Testis (tissue), 2 donors: Measurements from ENCODE around the gene SMURF1.

ENCODE experiments used
- POLR2A ChIP-seq: fragments of 450-650 bp; IDR thresholded peaks from one replicate; pipeline ENCODE4 v1.6.1; 2017; ENCODE audit warnings: antibody characterized with exemption, mild to moderate bottlenecking, moderate library complexity
- TF ChIP-seq, protein P1 (sequence below), 3 experiments: fragments of 450-650 bp in 2 of 3; fragments of 200-600 bp in 1 of 3; sonication (generic) in 1 of 3; IDR thresholded peaks; one replicate each; pipeline ENCODE4 v1.5.1; 2016 to 2019; ENCODE audit warnings: antibody characterized with exemption in 3 of 3, mild to moderate bottlenecking in 2 of 3, moderate library complexity in 1 of 3

DNA sequence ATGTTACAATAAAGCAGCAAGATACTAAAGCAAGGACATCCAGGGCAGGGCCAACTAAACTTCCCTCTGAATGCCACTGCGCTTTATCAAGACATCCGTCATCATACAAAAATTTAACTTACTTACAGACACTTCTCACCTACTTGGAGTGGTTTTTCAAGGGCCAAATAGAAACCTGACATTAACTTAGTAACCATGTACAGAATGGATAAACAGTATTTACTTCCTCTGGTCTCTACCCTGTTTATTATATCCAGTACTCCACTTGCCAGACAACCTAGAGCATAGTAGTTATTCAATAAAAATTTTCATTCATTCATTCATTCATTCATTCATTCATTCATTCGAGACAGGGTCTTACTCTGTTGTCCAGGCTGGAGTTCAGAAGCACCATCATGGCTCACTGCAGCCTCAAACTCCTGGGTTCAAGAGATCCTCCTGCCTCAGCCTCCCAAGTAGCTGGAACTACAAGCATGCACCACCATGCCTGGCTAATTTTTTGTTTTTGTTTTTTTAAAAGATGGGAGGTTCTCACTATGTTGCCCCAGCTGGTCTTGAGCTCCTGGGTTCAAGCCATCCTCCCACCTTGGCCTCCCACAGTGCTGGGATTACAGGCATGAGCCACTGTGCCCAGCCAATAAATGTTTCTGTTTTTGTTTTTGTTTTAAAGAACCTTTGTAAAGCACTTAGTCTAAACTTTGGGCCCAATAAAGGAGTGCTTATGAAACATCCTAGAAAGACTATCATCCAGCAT lies 19.0 kb downstream of the SMURF1 start:
- TF ChIP-seq, protein P1, sequence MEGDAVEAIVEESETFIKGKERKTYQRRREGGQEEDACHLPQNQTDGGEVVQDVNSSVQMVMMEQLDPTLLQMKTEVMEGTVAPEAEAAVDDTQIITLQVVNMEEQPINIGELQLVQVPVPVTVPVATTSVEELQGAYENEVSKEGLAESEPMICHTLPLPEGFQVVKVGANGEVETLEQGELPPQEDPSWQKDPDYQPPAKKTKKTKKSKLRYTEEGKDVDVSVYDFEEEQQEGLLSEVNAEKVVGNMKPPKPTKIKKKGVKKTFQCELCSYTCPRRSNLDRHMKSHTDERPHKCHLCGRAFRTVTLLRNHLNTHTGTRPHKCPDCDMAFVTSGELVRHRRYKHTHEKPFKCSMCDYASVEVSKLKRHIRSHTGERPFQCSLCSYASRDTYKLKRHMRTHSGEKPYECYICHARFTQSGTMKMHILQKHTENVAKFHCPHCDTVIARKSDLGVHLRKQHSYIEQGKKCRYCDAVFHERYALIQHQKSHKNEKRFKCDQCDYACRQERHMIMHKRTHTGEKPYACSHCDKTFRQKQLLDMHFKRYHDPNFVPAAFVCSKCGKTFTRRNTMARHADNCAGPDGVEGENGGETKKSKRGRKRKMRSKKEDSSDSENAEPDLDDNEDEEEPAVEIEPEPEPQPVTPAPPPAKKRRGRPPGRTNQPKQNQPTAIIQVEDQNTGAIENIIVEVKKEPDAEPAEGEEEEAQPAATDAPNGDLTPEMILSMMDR (IDR thresholded peaks at IDR 0.05): no peak
- TF ChIP-seq POLR2A: no peak
